ENCODE measurements around the gene DLL1.

DNA sequence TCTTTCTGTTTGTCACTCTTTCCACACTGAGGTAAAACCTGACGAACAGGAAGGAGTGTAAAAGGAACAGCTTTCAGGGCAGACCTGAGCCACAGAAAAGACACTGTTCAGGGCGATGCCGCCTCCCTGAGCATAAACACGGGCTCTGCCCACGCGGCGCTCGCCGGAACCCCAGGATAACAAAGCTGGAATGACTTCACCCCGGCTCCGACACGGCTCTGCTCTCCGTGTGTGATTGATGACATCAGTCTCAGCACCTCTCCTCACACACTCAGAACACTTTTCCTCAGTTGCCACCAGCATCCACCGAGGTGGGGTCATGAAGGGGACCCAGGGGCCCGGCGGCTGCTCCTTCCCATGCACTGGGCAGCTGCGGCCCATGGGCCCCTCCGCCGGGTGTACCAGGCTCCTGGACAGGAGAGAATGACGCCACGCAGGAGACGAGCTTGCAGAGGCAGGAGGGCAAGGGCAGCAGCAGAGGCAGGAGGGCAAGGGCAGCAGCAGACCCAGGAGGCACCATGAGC lies 43.6 kb downstream of the DLL1 start:
- TF ChIP-seq POLR2AphosphoS5 (IDR thresholded peaks at IDR 0.05), result no peak
- TF ChIP-seq, protein P1, sequence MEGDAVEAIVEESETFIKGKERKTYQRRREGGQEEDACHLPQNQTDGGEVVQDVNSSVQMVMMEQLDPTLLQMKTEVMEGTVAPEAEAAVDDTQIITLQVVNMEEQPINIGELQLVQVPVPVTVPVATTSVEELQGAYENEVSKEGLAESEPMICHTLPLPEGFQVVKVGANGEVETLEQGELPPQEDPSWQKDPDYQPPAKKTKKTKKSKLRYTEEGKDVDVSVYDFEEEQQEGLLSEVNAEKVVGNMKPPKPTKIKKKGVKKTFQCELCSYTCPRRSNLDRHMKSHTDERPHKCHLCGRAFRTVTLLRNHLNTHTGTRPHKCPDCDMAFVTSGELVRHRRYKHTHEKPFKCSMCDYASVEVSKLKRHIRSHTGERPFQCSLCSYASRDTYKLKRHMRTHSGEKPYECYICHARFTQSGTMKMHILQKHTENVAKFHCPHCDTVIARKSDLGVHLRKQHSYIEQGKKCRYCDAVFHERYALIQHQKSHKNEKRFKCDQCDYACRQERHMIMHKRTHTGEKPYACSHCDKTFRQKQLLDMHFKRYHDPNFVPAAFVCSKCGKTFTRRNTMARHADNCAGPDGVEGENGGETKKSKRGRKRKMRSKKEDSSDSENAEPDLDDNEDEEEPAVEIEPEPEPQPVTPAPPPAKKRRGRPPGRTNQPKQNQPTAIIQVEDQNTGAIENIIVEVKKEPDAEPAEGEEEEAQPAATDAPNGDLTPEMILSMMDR (IDR thresholded peaks at IDR 0.05 in 8 of 11, conservative IDR thresholded peaks at IDR 0.05 in 3 of 11), result no peak
- no peak for TF ChIP-seq POLR2A (IDR thresholded peaks at IDR 0.05)

All from spleen (tissue), 7 donors.